B cell (primary cell): ENCODE data around the gene ANGPT4. TPM values are rescaled to one million over a fixed set of nuclear protein-coding genes. Genes with fewer than 3 reads are reported as not detected.

Source experiments
- ATAC-seq: fragments of 200-7000 bp; cut with Tn5 transposase; one replicate; pipeline ENCODE4 v1.10.0; 2021; ENCODE audit warnings: low read depth, mild to moderate bottlenecking, moderate number of reproducible peaks, moderate library complexity
- CTCF ChIA-PET: fragments of 350-600 bp; sonication (Branson Sonifier 250); formaldehyde crosslinking; loops from one replicate; lab custom pipeline; 2021; ENCODE audit warnings: antibody characterized with exemption, inconsistent platforms; lab: Charles Lee
- POLR2A ChIA-PET: fragments of 350-600 bp; sonication (Branson Sonifier 250); formaldehyde crosslinking; loops from one replicate; lab custom pipeline; 2021; ENCODE audit warnings: antibody characterized with exemption; lab: Charles Lee
- DNase-seq: peaks from one replicate; pipeline ENCODE4 v3.0.0; 2013
- H2AFZ ChIP-seq: 2 replicates; pipeline ENCODE4 v1.6.1; 2012; ENCODE audit warnings: mild to moderate bottlenecking, low read depth, low read length; ENCODE audit not compliant: insufficient read depth, poor library complexity, severe bottlenecking
- H3K27ac ChIP-seq, 2 donors: 1 replicate in 1 of 2; 2 replicates in 1 of 2; pipeline ENCODE4 v1.5.1; 2012 to 2013; ENCODE audit warnings: low read length in 2 of 2, mild to moderate bottlenecking in 2 of 2, moderate library complexity in 1 of 2
- H3K27me3 ChIP-seq, 4 experiments: fragments of 200-600 bp in 1 of 4; sonication (generic) in 1 of 4; replicated peaks in 1 of 4; 1 replicate in 2 of 4; 2 replicates in 2 of 4; pipeline versions ENCODE4 v1.6.1 to v1.7.0; 2013 to 2016; ENCODE audit warnings: low read length in 3 of 4, mild to moderate bottlenecking in 2 of 4, mixed read lengths in 1 of 4, moderate library complexity in 1 of 4; ENCODE audit not compliant: insufficient read depth in 4 of 4, control insufficient read depth in 3 of 4; ENCODE audit errors: control extremely low read depth in 1 of 4
- H3K36me3 ChIP-seq, 2 experiments: replicated peaks in 1 of 2; 1 replicate in 1 of 2; 2 replicates in 1 of 2; pipeline versions ENCODE4 v1.6.1 to v1.7.1; 2013; ENCODE audit warnings: low read length in 1 of 2; ENCODE audit not compliant: insufficient read depth in 2 of 2, control insufficient read depth in 1 of 2; ENCODE audit errors: control extremely low read depth in 1 of 2, extremely low read depth in 1 of 2
- H3K4me1 ChIP-seq, 2 donors: fragments of 200-600 bp in 1 of 2; sonication (generic) in 1 of 2; 1 replicate in 1 of 2; 2 replicates in 1 of 2; pipeline versions ENCODE4 v1.5.1 to v1.6.1; 2013 to 2017; ENCODE audit warnings: low read length in 2 of 2; ENCODE audit not compliant: control insufficient read depth in 2 of 2, insufficient read depth in 2 of 2
- H3K4me2 ChIP-seq: replicated peaks from 2 replicates; pipeline ENCODE3; 2012; ENCODE audit warnings: mild to moderate bottlenecking, low read depth, low read length; ENCODE audit not compliant: poor library complexity, severe bottlenecking
- H3K4me3 ChIP-seq, 5 experiments: fragments of 200-600 bp in 1 of 5; sonication (generic) in 1 of 5; 1 replicate in 3 of 5; 2 replicates in 2 of 5; pipeline versions ENCODE4 v1.5.1 to v1.7.0; 2011 to 2016; ENCODE audit warnings: low read length in 4 of 5, mild to moderate bottlenecking in 4 of 5, low read depth in 2 of 5, control low read depth in 1 of 5, moderate library complexity in 1 of 5; ENCODE audit not compliant: insufficient read depth in 1 of 5; ENCODE audit errors: control extremely low read depth in 1 of 5, extremely low read depth in 1 of 5
- H3K79me2 ChIP-seq: fragments of 200-600 bp; sonication (generic); one replicate; pipeline ENCODE4 v1.6.0; 2016; ENCODE audit warnings: low read length; ENCODE audit not compliant: control insufficient read depth, insufficient read depth
- H3K9ac ChIP-seq: fragments of 200-600 bp; sonication (generic); 2 replicates; pipeline ENCODE4 v1.6.1; 2017; ENCODE audit warnings: mild to moderate bottlenecking, low read length, moderate library complexity
- H3K9me3 ChIP-seq, 3 donors: one replicate each; pipeline versions ENCODE4 v1.6.1 to v1.7.1; 2013; ENCODE audit warnings: low read length in 2 of 3; ENCODE audit not compliant: control insufficient read depth in 2 of 3, insufficient read depth in 1 of 3; ENCODE audit errors: control extremely low read depth in 1 of 3
- H4K20me1 ChIP-seq: 2 replicates; pipeline ENCODE4 v1.6.0; 2012; ENCODE audit warnings: mild to moderate bottlenecking, low read length; ENCODE audit not compliant: insufficient read depth, control insufficient read depth, poor library complexity, severe bottlenecking
- H3K27ac Mint-ChIP-seq: one replicate; pipeline ENCODE4 v1.8.0; 2021; ENCODE audit warnings: mixed read lengths
- H3K27me3 Mint-ChIP-seq: one replicate; pipeline ENCODE4 v1.8.0; 2021; ENCODE audit warnings: mixed read lengths
- H3K4me1 Mint-ChIP-seq: one replicate; pipeline ENCODE4 v1.8.0; 2021; ENCODE audit warnings: mixed read lengths
- H3K4me3 Mint-ChIP-seq: one replicate; pipeline ENCODE4 v1.8.0; 2021; ENCODE audit warnings: mixed read lengths
- H3K9me3 Mint-ChIP-seq: one replicate; pipeline ENCODE4 v1.8.0; 2022; ENCODE audit warnings: mixed read lengths; ENCODE audit not compliant: insufficient read depth
- CTCF ChIP-seq: fragments of 200-600 bp; IDR thresholded peaks from one replicate; pipeline ENCODE4 v1.8.0; 2022; ENCODE audit warnings: antibody characterized with exemption, mild to moderate bottlenecking
- EZH2 ChIP-seq: IDR thresholded peaks from 2 replicates; pipeline ENCODE4 v1.6.1; 2012; ENCODE audit warnings: borderline replicate concordance, low read depth, mild to moderate bottlenecking, moderate library complexity, low read length; ENCODE audit not compliant: insufficient read depth, poor library complexity, severe bottlenecking
- WGBS: methylation state at CpG from one replicate; pipeline ENCODE4 v1.1.5; 2013; ENCODE audit warnings: missing lambda C conversion rate; ENCODE audit not compliant: insufficient coverage; 5-methylcytosine and 5-hydroxymethylcytosine counted together
- intact Hi-C: fragments of 100-400 bp; cut with micrococcal nuclease; formaldehyde crosslinking; loops from one replicate; pipeline ENCODE4 v1.10.0; 2022
- polyA plus RNA-seq: library from polyadenylated mRNA; depleted of rRNA; stranded (reverse); fragments of >200 nt; gene quantifications from 2 replicates; pipeline ENCODE4 v1.2.3, GENCODE V29; 2012
- total RNA-seq, 2 donors: library from RNA; stranded (reverse); fragments of 120-200 nt in 1 of 2; gene quantifications; 1 replicate in 1 of 2; 2 replicates in 1 of 2; pipeline versions ENCODE4 v1.2.3 to v1.2.4, GENCODE V29; 2013 to 2022

ANGPT4 gene
- total and polyA plus RNA-seq, 2 donors (not counting 1 experiment from before 2014, with no cell fraction given), result not detected

DNA sequence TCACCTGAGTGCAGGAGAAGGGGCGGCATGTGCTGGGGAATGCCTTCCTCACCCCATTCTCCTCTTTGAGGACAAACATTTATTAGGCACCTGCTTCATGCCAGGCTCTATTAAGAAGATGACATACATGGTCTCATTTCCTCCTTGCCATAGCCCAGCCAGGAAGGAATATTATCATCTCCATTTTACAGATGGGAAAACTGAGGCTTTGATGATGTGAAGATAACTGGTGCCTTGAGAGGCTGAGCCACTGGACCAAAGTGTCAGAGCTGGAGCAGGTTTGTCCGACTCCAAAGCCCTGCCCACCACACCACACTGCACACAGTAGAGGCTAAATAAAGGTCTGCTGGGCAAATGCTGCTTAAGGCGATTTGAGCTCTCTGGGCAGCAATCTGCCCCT lies 45.4 kb downstream of the ANGPT4 start:
- Mint-ChIP-seq H3K4me3 (no peak overlapping the region), H3K27me3 (peaks cover 17% of the 10 kb centered on the region), H3K9me3 (no peaks in the 10 kb centered on the region), H3K27ac (no peak overlapping the region), H3K4me1 (no peaks in the 10 kb centered on the region)
- 100% methylated on average over 1 of the region's 3 CpGs for WGBS
- Histone ChIP-seq H2AFZ (no peak overlapping the region), H3K79me2 (no peaks in the 10 kb centered on the region), H3K9me3 (no peaks in the 10 kb centered on the region), H3K27me3 (peaks cover 0 to 3% (median 0%) of the 10 kb centered on the region in 4 experiments), H3K27ac (no peak overlapping the region), H4K20me1 (no peaks in the 10 kb centered on the region), H3K4me3 (no peak overlapping the region), H3K4me1 (no peaks in the 10 kb centered on the region), H3K36me3 (no peaks in the 10 kb centered on the region), H3K4me2 (no peak overlapping the region), H3K9ac (no peak overlapping the region)
- ATAC-seq (no peak), DNase-seq (no peak)
- POLR2A ChIA-PET, result no interaction called here
- intact Hi-C loops, result no loop called here
- CTCF ChIA-PET, result no interaction called here
- no peak for TF ChIP-seq CTCF
- TF ChIP-seq EZH2, result no peak

- no peak for ATAC-seq
- Histone ChIP-seq H2AFZ (no peak overlapping the region), H4K20me1 (no peaks in the 10 kb centered on the region), H3K79me2 (no peaks in the 10 kb centered on the region), H3K4me2 (no peak overlapping the region), H3K4me3 (no peak overlapping the region), H3K9me3 (no peaks in the 10 kb centered on the region), H3K4me1 (no peaks in the 10 kb centered on the region), H3K27ac (no peak overlapping the region), H3K36me3 (no peaks in the 10 kb centered on the region), H3K27me3 (peaks cover 0 to 3% (median 0%) of the 10 kb centered on the region in 4 experiments), H3K9ac (no peak overlapping the region)
- ChIA-PET POLR2A (no interaction called here), CTCF (interaction anchor here (1.7 kb wide), 1 partner anchor 86 kb away, joined by 4 read pairs; no protein-coding TSS in a partner anchor)
- Mint-ChIP-seq H3K4me1 (no peaks in the 10 kb centered on the region), H3K4me3 (no peak overlapping the region), H3K27me3 (peaks cover 14% of the 10 kb centered on the region), H3K27ac (no peak overlapping the region), H3K9me3 (no peaks in the 10 kb centered on the region)
- DNase-seq, result no peak
- TF ChIP-seq EZH2 (no peak), CTCF (no peak)
- 86% methylated on average over 4 of the region's 5 CpGs for WGBS
- intact Hi-C loops, result no loop called here
Observed at GRCh38 chr20:869606-870005, 46.5 kb downstream of the ANGPT4 start.
